Fibroblast of upper back skin (primary cell): ENCODE results near the gene CPN1.
A peak's percentile ranks its signal among the peaks of the same experiment; 100 is the strongest.
"Not testable (repeated sequence)": the region's sequence is repeated elsewhere in the genome, so short reads cannot be mapped to it uniquely, and the experiment has no call there.

Experiments used
- DNase-seq: peaks from one replicate; pipeline ENCODE4 v3.0.0-alpha.2; 2013

CPN1 gene

DNA sequence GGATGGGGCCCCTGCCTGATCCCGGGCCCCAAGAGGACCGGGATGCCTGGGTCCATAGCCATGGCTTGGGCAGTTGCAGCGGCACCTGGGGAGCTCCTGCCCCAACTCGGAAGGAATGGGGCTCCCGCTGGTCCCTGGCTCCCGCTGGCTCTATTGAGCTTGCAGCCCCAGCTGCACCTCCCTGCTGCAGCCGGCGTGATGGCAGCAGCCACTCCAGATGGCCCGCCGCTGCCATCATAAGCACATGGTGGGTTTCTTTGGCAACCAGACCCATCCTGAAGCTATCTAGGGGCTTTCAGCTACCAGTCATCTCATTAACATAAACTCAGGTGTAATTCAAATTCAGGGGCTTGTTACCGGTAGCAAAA lies 60.8 kb downstream of the CPN1 start:
- DNase-seq: no peak

DNA sequence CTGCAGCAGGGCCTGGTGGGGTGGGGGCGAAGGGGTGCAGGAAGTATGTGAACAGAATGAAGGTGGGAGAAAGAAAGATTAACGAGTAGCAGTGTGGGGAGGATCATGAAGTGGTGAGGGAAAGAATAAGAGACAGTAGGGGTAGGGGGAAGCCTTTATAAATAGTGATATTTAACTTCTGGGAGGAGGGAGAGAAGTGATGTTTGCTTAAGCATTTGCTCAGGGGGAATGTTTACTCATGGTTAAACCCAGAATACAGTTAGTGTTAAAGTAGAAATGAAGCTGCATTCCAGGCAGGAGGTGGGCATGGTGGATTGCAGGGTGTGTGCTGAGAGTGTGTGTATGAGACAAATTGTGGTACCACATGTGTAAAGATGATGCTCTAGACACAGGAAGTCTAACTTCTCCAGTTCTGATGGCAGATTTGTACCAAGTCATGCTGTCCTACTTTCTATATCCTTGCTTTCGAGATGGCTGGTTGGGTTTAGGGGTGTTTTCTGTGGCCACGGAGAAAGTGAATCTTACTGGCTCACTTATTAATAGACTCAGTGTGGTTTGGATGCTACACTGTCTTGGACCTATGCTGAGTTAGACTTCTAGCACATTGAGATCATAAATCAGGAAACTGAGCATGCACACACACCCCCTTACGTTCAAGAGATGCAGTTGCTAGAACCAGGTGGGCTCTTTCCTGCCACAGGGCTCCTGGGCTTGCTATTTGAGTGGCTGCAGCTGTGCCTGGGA lies 61.4 kb downstream of the CPN1 start:
- no peak for DNase-seq

DNA sequence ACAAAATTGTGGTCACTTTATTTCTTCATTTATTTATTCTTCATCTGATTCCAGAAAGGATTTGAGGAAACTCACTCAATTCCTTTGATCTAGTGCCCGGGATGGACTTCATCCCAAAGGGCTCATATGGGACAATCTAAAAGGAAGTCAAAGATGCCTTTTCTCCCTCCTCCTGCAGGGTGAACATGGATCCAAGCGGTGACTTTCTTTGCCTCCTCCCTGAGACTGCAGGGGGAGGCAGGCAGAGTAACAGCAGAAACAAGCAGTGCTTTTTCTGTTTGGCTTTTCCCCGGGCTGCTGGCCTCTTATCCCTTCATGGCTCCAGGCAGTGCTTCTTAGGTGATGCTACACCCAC lies 61.9 kb downstream of the CPN1 start:
- no peak for DNase-seq

DNA sequence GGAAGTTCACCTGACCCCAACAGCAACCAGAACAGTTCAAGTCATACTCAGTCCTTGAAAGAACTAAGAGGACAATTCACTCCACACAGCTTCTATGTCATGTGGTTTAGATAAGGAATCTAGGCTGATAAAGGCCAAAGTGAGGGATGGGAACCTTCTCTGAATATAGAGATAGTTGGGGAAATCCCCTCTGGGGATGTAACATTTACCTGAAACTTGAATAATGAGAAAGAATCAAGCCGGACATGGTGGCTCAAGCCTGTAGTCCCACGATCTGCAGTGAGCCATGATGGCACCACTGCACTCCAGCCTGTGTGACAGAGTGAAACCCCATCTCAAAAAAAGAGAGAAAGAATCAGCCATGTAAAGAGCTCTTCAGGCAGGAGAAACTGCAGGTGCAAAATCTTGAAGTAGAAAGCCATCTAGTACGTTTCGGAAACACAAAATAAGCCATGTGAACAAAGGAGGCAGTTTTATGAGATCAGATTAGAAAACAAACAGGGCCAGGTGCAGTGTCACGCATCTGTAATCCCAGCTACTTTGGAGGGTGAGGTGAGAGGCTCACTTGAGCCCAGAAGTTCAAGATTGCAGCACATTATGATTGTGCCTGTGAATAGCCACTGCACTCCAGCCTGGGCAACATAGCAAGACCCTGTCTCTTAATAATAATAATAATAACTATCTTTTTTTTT lies 67.5 kb downstream of the CPN1 start:
- no peak for DNase-seq

DNA sequence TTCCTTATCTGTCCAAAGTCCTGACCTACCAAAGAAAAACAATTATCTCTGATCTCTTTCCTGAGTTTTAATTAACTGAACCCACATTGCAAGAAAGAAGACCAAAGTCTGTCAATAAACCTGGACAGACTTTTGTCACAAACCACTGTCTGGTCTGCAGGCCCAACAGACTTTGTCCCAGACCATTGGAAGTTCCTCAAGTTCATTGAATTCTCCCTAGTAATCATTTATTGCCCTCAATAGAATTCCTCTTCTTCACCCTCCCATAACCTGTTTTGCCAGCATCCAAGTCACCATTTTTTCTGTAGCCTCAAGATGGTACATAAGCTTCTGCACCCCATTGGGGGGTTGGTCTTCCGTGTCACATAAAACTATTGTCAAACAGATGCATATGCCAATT lies 68.0 kb downstream of the CPN1 start:
- DNase-seq: no peak

DNA sequence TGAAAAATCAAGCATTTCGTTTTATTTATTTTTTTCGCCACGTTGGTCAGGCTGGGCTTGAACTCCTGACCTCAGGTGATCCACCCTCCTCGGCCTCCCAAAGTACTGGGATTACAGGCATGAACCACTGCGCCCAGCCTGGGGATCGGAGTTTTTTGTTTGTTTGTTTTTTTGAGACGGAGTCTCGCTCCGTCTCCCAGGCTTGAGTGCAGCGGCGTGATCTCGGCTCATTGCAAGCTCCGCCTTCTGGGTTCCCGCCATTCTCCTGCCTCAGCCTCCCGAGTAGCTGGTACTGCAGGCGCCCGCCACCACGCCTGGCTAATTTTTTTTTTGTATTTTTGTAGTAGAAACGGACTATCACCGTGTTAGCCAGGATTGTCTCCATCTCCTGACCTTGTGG lies 69.8 kb downstream of the CPN1 start:
- DNase-seq: not testable (repeated sequence)

DNA sequence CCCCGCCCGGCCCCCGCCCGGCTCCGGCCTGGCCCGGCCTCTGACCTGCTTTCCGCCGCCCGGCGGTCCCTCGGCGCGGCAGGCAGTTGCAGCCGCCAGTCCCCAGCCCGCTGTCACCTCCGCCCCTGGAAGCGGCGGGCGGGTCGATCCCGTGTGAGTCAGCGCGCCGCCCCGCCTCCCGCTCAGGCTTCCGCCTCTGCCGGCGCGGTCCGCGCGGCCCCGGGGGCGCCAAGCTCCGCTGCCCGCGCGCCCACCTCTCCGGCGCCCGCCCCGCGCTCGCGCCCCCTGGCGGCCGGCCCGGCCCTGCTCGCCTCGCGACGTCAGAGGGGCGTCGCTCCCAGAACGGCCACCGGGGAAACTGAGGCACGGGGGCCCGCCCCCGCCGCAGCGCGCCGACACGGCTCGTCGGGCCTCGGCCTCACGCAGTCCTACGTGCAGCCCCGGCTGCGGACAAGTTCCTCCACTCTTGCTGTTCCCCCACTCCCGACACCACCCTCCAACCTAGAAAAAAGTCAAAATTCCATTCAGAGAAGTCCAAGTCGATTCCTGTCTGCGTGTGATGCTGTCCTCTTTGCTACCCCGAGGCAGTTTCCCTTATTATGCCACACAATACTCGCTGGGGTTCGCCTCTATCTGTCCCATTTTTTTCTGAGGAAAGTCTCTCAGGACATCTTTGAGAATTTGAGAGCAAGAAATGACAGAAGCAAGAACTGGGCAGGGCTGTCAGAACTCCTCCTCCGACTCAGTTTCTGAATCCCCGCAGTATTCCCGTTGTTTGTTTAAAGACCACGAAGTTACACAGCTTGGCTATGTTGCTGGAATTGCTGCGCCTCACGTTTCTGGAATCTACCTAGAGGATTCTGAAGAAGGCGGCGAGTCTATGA lies 71.6 kb downstream of the CPN1 start, which contains the start of gene DNMBP:
TSS of gene DNMBP (minus strand) at position 155 of the 884 bp plus-strand sequence. CDS start 37,823 bp downstream, outside the sequence.
- peak; percentile 78 for DNase-seq

DNA sequence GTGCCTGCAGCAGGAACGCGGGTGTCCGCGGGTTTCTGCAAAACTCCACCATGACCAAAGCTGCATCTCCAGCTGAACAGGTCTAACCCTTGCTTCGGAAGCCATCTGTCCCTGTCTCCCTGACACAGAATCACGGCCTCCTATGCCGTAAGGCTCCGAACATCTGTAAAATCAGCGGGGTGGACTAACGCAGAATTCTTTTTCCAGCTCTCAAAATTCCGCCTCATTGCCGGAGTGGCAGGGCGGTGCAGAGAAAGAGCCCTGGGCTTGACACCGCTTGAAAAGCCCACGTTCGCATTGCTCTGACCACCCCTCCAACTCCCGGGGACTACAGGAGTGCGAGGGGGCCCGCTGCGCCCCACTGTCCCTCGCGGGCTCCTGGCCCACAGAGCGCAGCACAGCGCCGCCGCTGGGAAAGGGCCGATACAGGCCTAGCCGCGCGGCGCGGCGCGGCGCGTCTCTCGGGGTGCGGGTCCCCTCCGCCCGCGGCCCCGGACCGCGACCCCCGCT lies 72.3 kb downstream of the CPN1 start:
- DNase-seq: peak; percentile 46

DNA sequence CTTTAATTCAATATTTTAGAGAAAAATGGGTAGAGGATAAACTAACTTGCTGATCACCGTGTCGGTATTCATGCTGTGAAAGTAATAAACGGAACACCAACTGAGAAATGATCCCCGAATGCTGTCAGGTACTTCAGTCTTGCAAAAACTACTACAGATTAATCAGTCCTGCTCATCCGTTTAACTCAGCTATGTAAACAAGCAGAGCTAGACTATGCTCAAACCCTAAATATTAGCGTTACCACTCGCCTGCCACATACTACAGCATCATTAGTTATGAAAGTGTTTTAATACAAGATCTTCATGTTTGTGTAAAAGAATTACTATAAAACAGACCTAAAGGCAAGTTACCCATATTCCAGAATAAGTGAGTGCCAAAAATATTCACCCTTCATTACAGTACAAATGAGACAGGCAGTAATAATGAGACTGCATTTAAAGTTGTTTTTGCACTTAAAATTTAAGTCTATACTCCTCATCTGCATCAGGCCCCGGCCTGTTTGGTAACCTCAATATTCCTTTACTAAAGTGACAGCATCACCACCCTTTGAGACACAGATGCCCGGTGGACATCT lies 72.9 kb downstream of the CPN1 start:
- no peak for DNase-seq

DNA sequence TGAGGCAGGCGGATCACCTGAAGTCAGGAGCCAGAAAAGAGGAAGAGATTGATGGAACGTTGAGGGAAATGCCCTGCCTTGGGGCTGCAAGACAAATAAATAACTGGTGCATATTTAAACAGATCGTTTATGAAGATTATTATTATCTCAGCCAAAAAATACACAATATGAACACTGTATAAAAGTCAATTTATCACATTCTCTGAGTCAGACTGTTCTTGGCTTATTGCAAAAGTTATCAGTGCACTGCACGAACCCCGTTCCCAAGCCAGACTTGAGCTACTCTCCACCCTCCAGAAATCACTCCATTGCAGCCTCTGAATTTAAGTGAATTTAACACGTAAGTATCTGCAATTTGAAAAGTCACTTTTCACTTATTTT lies 73.5 kb downstream of the CPN1 start:
- DNase-seq: peak; percentile 32

DNA sequence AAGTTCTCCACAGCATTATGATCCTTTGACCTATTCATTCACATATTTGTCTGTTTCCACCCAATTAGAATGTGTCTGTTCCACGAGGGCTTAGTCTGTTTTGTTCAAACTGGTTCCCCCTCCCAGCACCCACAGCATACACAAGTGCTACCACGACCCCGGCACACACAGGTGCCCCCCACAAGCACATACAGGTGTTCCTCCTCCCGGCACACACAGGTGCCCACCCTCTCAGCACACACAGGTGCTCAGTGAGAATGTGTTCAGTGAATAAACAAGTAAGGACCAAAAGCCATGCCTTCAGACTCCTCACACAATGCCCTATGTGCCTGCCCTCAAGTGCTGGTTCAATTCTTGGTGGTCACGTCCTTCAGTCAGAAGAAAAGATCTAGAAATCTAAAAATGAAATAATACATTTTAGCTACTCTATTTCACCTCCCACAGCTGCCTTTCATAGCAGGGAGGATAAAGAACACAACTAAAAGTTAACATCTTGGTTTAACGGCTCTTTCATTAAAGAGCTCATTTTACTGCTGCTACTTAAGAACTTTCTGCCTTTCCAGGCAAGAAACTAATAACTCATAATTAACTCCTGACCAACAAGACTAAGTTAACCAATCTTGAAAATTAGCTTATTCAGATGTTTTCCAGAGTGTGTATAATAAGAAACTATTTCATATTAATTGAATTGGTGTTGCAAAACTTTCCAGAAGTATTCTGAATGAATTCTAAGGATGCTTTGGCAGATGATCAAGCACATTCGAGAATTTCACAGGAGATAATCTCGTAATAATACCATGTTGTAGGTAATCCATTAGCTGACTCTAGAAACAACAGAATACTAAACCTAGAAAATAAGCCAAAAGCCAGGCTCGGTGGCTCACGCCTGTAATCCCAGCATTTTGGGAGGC lies 74.2 kb downstream of the CPN1 start:
- peak; percentile 37 for DNase-seq

DNA sequence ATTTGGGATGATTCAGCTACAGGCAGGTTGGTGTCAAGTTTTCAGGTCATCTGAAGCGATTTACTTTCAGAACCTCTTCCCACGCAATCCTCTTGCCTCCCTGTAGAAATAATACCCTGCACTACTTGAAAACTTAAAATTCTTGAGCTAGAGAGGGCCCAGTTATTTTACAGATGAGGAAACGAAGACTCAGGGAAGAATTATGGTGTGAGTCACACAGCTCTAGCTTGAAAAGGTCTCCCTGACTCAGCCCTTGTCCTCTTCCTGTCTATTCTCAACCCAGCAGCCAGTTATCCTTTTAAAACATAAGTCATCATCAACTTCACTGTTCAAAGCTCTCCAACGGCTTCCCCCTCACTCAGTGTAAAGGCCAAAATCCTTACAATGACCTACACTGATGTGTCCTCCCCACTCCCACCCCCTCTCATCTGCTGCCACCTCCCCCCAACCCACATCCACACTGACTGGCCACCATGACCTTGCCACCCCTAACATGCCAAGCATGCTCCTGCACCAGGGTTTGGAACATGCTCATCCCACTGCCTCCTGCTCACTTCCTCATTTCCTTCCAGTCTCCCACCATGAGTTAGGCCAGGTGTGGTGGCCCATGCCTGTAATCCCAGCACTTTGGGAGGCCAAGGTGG lies 75.3 kb downstream of the CPN1 start:
- peak; percentile 95 for DNase-seq

DNA sequence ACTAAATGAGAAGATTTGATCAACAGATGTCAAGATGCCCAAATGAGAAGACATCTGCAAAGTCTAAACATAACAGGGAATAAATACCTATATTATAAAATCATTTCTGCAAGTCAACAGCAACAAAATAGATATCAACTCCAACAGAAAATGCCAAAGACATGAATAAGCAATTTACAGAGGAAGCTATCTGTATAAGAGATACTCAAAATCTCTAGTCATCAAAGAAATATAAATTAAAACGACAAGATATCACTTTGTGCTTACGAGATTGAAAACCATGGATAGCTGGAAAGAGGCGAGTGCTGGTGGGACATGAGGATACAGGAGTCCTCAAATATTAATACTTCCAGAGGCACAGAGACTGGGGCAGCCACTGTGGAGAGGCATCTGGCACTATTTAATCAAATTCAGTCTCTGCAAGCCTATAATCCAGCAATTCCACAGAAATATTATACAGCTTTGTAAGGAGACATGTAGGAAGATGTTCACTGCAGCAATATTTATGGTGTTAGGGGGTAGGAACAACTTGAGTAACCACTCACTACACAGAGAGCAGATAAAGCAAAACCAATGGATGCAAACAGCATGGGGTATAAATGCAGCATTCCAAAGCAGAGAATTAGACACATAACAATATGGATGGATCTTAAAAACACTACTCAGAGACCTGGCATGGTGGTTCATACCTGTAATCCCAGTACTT lies 76.7 kb downstream of the CPN1 start:
- DNase-seq: no peak

DNA sequence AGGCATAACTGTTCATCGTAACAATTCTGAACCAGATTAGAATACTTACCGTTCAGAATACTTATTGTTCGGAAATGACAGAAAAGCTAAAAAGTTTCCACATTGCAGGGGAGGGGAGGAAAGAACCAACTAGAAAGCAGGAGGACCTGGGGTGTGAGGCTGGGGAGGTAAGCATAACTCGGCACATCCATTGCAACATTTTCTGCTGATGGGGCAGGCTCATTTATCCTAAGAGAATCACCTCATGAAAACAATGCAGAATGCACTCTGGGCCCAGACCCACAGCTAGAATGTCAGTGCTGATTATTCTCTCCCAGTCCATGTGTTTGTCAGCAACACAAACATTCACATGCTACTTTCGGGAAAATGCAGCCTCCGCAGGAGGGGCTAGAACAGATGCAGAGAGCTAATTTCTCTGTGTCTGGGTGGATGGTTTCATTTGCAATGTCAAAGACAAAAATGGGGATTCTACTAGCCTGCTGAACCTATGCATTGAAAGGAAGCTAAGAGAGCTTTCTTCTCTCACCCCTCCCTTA lies 81.5 kb downstream of the CPN1 start:
- DNase-seq: no peak

DNA sequence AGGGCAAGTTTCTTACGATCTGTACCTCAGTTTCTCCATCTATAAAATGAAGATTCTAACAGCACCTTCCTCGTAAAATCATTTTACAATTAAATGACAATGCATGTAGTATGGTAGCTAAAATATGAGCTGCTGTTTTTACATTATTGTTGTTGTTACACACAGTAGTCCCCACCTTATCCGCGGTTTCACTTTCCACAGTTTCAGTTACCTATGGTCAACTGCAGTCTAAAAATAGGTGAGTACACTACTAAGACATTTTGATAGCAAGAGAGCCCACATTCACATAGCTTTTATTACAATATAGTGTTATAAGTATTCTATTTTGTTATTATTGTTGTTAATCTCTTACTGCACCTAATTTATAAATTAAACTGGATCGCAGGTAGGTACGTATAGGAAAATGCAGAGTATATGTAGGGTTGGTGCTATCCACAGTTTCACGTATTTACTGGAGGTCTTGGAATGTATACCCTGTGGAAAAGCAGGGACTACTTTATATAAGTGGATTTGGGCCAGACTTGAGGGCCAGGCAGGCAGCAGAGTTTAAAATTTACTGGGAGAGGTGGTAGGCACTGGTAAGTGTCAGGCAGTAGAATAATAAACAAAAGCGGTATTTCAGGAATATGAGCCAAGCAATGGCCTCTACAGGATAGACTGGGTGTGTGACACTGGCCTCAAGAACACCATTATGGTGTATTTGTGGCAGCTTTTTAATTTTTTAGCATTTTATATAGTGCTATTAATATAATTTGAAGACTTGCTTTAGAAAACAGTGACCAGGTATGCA lies 82.2 kb downstream of the CPN1 start:
- DNase-seq: no peak

DNA sequence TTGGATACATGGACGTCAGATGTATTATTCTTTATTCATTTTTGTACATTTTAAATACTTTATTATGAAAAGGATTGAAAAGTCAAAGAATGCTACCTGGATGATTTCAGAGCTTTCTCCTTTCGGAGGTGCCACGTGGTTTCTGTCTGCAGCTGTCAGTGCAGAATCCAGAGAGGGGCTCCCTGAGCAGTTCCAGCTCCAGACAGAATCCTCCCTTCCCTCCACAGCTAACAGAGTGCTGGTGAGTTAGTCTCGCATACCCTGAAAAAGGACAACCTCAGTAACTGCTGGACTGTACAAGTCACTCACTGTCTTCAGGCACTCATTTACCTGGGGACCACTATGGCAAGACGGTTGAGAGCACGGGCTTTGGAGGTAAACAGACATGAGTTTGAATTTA lies 82.8 kb downstream of the CPN1 start:
- no peak for DNase-seq

DNA sequence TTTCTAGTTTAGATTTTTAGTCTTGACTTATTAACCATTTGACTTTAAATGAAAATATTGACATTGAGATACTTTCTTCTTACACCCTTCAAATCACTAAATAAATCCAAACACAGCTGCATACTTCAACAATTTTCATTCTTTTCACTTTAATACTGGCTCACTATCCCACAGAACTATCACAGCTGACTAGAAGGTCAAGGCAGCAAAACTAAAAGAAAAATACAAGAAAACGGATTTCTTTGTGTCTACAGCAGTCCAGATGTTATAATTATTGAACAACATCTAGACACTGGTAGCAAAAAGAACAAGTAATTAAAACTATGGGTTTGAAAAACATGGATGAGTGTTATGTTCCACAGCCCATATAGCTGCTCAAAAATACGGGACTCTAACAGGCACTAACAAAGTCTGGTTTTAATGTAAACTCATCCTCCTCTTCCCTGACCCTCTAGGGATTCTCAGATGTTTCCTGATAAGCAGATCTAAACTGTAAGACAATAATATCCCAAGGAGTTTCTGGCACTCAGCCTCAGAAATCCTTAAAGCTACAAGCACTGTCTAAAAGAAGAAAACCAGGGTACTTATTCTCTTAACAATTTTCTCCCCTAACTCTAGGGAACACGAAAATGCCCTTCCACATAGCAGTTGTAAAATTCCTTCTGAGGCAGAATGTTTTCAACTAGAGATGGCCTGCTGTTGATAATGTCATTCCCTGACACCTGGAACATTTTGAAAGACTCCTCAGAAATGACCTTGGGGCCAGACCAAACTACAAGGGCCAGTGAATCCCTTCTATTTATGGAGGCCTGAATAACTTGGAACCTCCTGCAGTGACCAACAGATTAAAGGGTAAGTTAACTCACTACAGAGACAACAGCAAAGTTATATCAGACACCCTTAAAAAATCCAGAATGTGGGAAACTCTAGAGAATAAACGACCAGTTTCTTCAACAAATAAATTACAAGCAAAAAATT lies 84.7 kb downstream of the CPN1 start:
- DNase-seq: peak; percentile 63

DNA sequence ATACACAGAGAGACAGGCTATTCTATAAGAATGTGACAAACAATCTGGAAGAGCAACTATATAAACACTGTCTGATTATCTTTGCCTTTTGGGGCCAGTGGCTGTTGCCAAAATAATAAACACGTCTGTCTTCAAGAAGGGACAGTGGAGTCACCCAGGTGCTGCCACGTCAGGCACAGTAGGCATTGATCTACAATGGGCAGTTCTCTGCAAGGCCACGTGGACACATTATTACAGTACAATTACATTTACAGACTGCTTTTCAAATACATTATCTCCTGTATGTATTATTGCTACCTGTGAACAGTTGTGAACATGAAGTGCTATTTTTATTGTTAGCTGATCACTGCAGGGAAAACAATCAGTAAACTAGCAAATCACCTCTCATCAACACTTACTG lies 86.0 kb downstream of the CPN1 start:
- no peak for DNase-seq
